Testis (tissue), 2 donors: Measurements from ENCODE around the gene FAM193A.

Experiments used
- POLR2A ChIP-seq: fragments of 450-650 bp; IDR thresholded peaks from one replicate; pipeline ENCODE4 v1.6.1; 2017; ENCODE audit warnings: antibody characterized with exemption, mild to moderate bottlenecking, moderate library complexity
- TF ChIP-seq, protein P1 (sequence below), 3 experiments: fragments of 450-650 bp in 2 of 3; fragments of 200-600 bp in 1 of 3; sonication (generic) in 1 of 3; IDR thresholded peaks; one replicate each; pipeline ENCODE4 v1.5.1; 2016 to 2019; ENCODE audit warnings: antibody characterized with exemption in 3 of 3, mild to moderate bottlenecking in 2 of 3, moderate library complexity in 1 of 3

DNA sequence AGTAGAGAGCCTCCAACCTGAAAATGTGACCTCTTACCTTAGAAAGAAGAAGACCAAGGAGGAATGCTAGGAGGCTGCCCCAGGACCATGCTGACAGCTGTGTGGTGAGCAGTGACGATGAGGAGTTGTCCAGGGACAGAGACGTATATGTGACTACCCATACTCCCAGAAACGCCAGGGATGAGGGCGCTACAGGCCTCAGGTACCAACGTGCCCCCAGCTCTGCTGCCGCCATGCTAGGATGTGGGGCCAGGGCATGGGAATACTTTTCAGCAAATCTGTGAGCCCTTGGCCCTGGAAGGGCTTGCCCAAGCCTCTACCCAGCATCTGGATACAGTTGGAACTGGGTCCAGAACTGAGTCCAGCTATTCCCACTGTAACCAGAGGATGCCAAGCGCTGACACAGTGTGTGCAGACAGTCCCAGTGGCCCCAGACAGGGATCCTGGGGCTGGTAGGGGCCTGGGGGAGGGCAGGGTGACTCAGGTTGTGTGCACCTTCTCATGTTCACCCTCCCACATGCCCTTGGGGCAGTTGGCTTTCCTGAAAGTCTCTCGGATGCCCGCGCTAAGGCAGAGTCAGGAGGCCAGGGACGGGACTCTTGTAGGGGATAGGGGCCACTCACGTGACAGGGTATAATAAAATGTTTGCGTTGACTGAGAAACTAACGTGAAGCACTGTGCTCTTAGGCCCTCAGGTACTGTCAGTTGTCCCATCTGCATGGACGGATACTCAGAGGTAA is 23.9 kb upstream of the FAM193A start:
- no peak for TF ChIP-seq POLR2A
- TF ChIP-seq, protein P1, sequence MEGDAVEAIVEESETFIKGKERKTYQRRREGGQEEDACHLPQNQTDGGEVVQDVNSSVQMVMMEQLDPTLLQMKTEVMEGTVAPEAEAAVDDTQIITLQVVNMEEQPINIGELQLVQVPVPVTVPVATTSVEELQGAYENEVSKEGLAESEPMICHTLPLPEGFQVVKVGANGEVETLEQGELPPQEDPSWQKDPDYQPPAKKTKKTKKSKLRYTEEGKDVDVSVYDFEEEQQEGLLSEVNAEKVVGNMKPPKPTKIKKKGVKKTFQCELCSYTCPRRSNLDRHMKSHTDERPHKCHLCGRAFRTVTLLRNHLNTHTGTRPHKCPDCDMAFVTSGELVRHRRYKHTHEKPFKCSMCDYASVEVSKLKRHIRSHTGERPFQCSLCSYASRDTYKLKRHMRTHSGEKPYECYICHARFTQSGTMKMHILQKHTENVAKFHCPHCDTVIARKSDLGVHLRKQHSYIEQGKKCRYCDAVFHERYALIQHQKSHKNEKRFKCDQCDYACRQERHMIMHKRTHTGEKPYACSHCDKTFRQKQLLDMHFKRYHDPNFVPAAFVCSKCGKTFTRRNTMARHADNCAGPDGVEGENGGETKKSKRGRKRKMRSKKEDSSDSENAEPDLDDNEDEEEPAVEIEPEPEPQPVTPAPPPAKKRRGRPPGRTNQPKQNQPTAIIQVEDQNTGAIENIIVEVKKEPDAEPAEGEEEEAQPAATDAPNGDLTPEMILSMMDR (IDR thresholded peaks at IDR 0.05): no peak
